OCI-LY7 (cell line): ENCODE results near the gene LRRFIP2. TPM values are rescaled to one million over a fixed set of nuclear protein-coding genes. Genes with fewer than 3 reads are reported as not detected.

Experiments
- BruUV-seq: library from RNA; stranded (reverse); fragments of 400-500 nt; replicated peaks from 2 replicates; lab custom pipeline; 2021; lab: Mats Ljungman, UMichigan
- CTCF ChIA-PET: fragments of 300-600 bp; sonication (Branson Sonifier 250); formaldehyde crosslinking; loops from one replicate; lab custom pipeline; 2022; ENCODE audit warnings: antibody characterized with exemption; ENCODE audit not compliant: unreplicated experiment; lab: Charles Lee
- POLR2A ChIA-PET: fragments of 300-600 bp; sonication (Branson Sonifier 250); formaldehyde crosslinking; loops from one replicate; lab custom pipeline; 2022; ENCODE audit warnings: antibody characterized with exemption; lab: Charles Lee
- DNase-seq: peaks from one replicate; pipeline ENCODE4 v3.0.0-alpha.2; 2015; ENCODE audit warnings: low spot score
- H2AFZ ChIP-seq: fragments of 200-600 bp; sonication (generic), shearing (Covaris generic); 2 replicates; pipeline ENCODE4 v1.6.1; 2014; ENCODE audit warnings: mild to moderate bottlenecking, antibody characterized with exemption, low read length, moderate library complexity
- H3K27ac ChIP-seq: fragments of 200-600 bp; sonication (generic); 2 replicates; pipeline ENCODE4 v1.5.1; 2014; ENCODE audit warnings: mixed run types, low read depth, mild to moderate bottlenecking, moderate library complexity, low read length, inconsistent platforms; ENCODE audit not compliant: poor library complexity, severe bottlenecking
- H3K36me3 ChIP-seq: fragments of 200-600 bp; sonication (generic); 2 replicates; pipeline ENCODE4 v1.6.1; 2014; ENCODE audit warnings: mild to moderate bottlenecking, antibody characterized with exemption, low read length, moderate library complexity, mixed read lengths; ENCODE audit not compliant: insufficient read depth
- H3K4me1 ChIP-seq: fragments of 200-600 bp; sonication (generic); 2 replicates; pipeline ENCODE4 v1.5.1; 2014; ENCODE audit warnings: mild to moderate bottlenecking, low read length; ENCODE audit not compliant: insufficient read depth, poor library complexity, severe bottlenecking
- H3K4me2 ChIP-seq: fragments of 200-600 bp; sonication (generic); 2 replicates; pipeline ENCODE4 v1.6.1; 2014; ENCODE audit warnings: mild to moderate bottlenecking, low read length
- H3K4me3 ChIP-seq: fragments of 200-600 bp; sonication (generic); 2 replicates; pipeline ENCODE4 v1.5.1; 2014; ENCODE audit warnings: mild to moderate bottlenecking, low read depth, low read length; ENCODE audit not compliant: poor library complexity, severe bottlenecking
- H3K79me2 ChIP-seq: fragments of 200-600 bp; sonication (generic); 2 replicates; pipeline ENCODE4 v1.6.1; 2016; ENCODE audit warnings: low read depth, mild to moderate bottlenecking, low read length, moderate library complexity, mixed read lengths; ENCODE audit not compliant: insufficient read depth
- H3K9me2 ChIP-seq: fragments of 200-600 bp; sonication (generic); 2 replicates; pipeline ENCODE4 v1.6.1; 2016; ENCODE audit warnings: mild to moderate bottlenecking, low read length, mixed read lengths; ENCODE audit not compliant: insufficient read depth
- H3K9me3 ChIP-seq: fragments of 200-600 bp; sonication (generic); 2 replicates; pipeline ENCODE4 v1.6.1; 2014; ENCODE audit warnings: mild to moderate bottlenecking, mixed run types, low read length, mixed read lengths
- H4K20me1 ChIP-seq: fragments of 200-600 bp; sonication (generic); 2 replicates; pipeline ENCODE4 v1.6.1; 2014; ENCODE audit warnings: mild to moderate bottlenecking, antibody characterized with exemption, low read length, moderate library complexity, mixed read lengths; ENCODE audit not compliant: insufficient read depth
- EZH2phosphoT487 ChIP-seq: fragments of 200-600 bp; sonication (generic); IDR thresholded peaks from 2 replicates; pipeline ENCODE4 v1.6.1; 2018; ENCODE audit warnings: low read depth, borderline replicate concordance, mild to moderate bottlenecking, mixed run types, antibody characterized with exemption, low read length, moderate library complexity, mixed read lengths
- intact Hi-C: fragments of 100-400 bp; cut with micrococcal nuclease; formaldehyde crosslinking; loops from one replicate; pipeline ENCODE4 v1.10.0; 2022; ENCODE audit not compliant: unreplicated experiment
- total RNA-seq, 2 experiments: library from RNA; depleted of rRNA in 1 of 2; stranded (reverse); fragments of >200 nt in 1 of 2; shearing (Covaris generic) in 1 of 2; gene quantifications; 2 replicates each; pipeline ENCODE4 v1.2.3, GENCODE V29; 2014 to 2022
- TF ChIP-seq, protein P1 (sequence below): fragments of 200-600 bp; sonication (generic); conservative IDR thresholded peaks from 2 replicates; pipeline ENCODE4 v1.5.1; 2014; ENCODE audit warnings: mild to moderate bottlenecking, antibody characterized with exemption, low read length, moderate library complexity, mixed read lengths

The LRRFIP2 gene
- total RNA-seq, 2 experiments from 2014 or later, result 23.7 to 37.3 TPM

- intact Hi-C loops, result no loop called here
- H3K4me2 ChIP-seq, result peak overlapping the region; percentile 82
Observed at GRCh38 chr3:37173806-37174205, 576 bp downstream of the LRRFIP2 start.

DNA sequence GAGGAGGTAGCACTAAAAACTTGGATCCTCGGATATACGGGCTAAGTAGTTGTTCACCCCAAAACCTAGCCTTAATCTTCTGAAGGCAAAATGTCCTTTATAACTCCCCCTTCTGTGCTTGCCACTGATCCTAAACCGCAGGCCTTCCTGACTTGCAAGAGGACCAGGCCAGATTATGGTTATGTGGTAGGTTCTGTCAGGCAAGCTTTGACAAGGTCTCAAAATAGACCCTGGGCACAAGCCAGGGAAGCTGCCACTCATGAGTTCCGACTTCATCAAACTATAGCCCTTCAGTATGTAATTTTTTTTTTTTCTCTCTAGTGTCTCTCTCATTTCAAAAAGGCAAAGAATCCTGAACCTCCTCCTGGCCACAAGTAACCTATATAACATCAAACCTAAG lies 3.2 kb downstream of the LRRFIP2 start:
- no peak overlapping the region for H3K4me2 ChIP-seq
- ChIA-PET POLR2A (interaction anchor here (1.6 kb wide), 1 partner anchor 9 kb away, joined by 3 read pairs; no protein-coding TSS in a partner anchor), CTCF (no interaction called here)
- peaks cover 25% of the 10 kb centered on the region for H3K79me2 ChIP-seq
- no TSS peak for BruUV-seq
- DNase-seq, result no peak
- H4K20me1 ChIP-seq, result peaks cover 15% of the 10 kb centered on the region; the same call in 1 of the 2 replicates
- intact Hi-C loops, result no loop called here
- no peaks in the 10 kb centered on the region for H3K9me2 ChIP-seq
- H3K27ac ChIP-seq, result no peak overlapping the region
- H3K9me3 ChIP-seq, result no peaks in the 10 kb centered on the region
- no peak overlapping the region for H2AFZ ChIP-seq
- TF ChIP-seq, protein P1, sequence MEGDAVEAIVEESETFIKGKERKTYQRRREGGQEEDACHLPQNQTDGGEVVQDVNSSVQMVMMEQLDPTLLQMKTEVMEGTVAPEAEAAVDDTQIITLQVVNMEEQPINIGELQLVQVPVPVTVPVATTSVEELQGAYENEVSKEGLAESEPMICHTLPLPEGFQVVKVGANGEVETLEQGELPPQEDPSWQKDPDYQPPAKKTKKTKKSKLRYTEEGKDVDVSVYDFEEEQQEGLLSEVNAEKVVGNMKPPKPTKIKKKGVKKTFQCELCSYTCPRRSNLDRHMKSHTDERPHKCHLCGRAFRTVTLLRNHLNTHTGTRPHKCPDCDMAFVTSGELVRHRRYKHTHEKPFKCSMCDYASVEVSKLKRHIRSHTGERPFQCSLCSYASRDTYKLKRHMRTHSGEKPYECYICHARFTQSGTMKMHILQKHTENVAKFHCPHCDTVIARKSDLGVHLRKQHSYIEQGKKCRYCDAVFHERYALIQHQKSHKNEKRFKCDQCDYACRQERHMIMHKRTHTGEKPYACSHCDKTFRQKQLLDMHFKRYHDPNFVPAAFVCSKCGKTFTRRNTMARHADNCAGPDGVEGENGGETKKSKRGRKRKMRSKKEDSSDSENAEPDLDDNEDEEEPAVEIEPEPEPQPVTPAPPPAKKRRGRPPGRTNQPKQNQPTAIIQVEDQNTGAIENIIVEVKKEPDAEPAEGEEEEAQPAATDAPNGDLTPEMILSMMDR, result no peak
- TF ChIP-seq EZH2phosphoT487, result no peak
- H3K4me3 ChIP-seq, result no peak overlapping the region
- H3K4me1 ChIP-seq, result peaks cover 12% of the 10 kb centered on the region
- H3K36me3 ChIP-seq, result peaks cover 25% of the 10 kb centered on the region; the same call in 1 of the 2 replicates

More at GRCh38 chr3:37173806-37174205, 576 bp downstream of the LRRFIP2 start:
- Histone ChIP-seq H3K4me1 (peaks cover 26% of the 10 kb centered on the region), H3K36me3 (peaks cover 25% of the 10 kb centered on the region; the same call in 1 of the 2 replicates), H3K4me3 (peak overlapping the region; percentile 94), H3K9me2 (no peaks in the 10 kb centered on the region), H3K9me3 (no peaks in the 10 kb centered on the region), H3K27ac (no peak overlapping the region), H4K20me1 (peaks cover 19% of the 10 kb centered on the region; the same call in 1 of the 2 replicates), H2AFZ (no peak overlapping the region), H3K79me2 (peaks cover 45% of the 10 kb centered on the region)
- ChIA-PET POLR2A (interaction anchor here (0.5 to 1.1 kb wide), 8 partner anchors 15 to 788 kb away, joined by 3 to 4 read pairs (median 3); no protein-coding TSS in a partner anchor), CTCF (interaction anchor here (0.6 kb wide), 1 partner anchor 657 kb away, joined by 3 read pairs; no protein-coding TSS in a partner anchor)
- TF ChIP-seq, protein P1, result no peak
- no peak for DNase-seq
- BruUV-seq, result no TSS peak

DNA sequence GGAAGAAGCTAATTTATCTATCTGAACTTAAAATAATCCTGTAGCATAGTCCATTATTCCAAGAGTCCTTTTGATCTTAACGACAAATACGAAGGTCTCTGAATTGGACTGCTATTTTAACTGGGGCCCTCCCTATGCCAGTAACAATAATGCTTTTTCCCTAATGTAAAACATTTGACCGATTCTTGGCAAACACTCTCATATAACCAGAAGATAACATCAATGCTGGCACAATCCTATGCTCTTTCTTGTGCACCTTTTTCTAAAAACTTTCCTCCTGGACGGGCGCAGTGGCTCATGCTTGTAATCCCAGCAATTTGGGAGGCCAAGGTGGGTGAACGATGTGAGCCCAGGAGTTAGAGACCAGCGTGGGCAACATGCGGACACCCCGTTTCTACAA lies 3.9 kb downstream of the LRRFIP2 start:
- H4K20me1 ChIP-seq, result peaks cover 15% of the 10 kb centered on the region; the same call in 1 of the 2 replicates
- H3K9me3 ChIP-seq, result no peaks in the 10 kb centered on the region

More for the DNA sequence above, 3.9 kb downstream of the LRRFIP2 start:
- intact Hi-C loops, result no loop called here
- Histone ChIP-seq H3K4me1 (peaks cover 12% of the 10 kb centered on the region), H2AFZ (no peak overlapping the region), H3K4me3 (no peak overlapping the region), H3K27ac (no peak overlapping the region), H3K36me3 (peaks cover 25% of the 10 kb centered on the region; the same call in 1 of the 2 replicates), H3K4me2 (no peak overlapping the region), H3K79me2 (peaks cover 20% of the 10 kb centered on the region), H3K9me2 (no peaks in the 10 kb centered on the region)
- POLR2A ChIA-PET, result interaction anchor here (0.7 to 1.6 kb wide), 3 partner anchors 8 to 97 kb away, joined by 3 to 4 read pairs (median 3); no protein-coding TSS in a partner anchor
- CTCF ChIA-PET, result no interaction called here
- DNase-seq, result no peak
- no TSS peak for BruUV-seq
- TF ChIP-seq EZH2phosphoT487, result no peak
- TF ChIP-seq, protein P1, result no peak
